Tibial nerve (tissue), 4 donors: Measurements from ENCODE around the gene IL1A. TPM values are rescaled to one million over a fixed set of nuclear protein-coding genes. Genes with fewer than 3 reads are reported as not detected.

Source experiments
- DNase-seq, 2 donors: peaks; one replicate each; pipeline ENCODE4 v3.0.0-alpha.2; 2019; ENCODE audit warnings: low spot score in 2 of 2
- H3K27ac ChIP-seq, 4 donors: fragments of 200-600 bp; sonication (generic) in 3 of 4; one replicate each; pipeline ENCODE4 v1.5.1; 2017 to 2019; ENCODE audit warnings: mild to moderate bottlenecking in 1 of 4
- H3K27me3 ChIP-seq, 2 donors: fragments of 200-600 bp; sonication (generic) in 1 of 2; one replicate each; pipeline versions ENCODE4 v1.5.1 to v1.6.0; 2017 to 2019
- H3K36me3 ChIP-seq, 3 donors: fragments of 200-600 bp; sonication (generic); one replicate each; pipeline ENCODE4 v1.5.1; 2018 to 2019
- H3K4me1 ChIP-seq, 4 donors: fragments of 200-600 bp; sonication (generic) in 3 of 4; one replicate each; pipeline ENCODE4 v1.5.1; 2017 to 2019
- H3K4me3 ChIP-seq, 4 donors: fragments of 200-600 bp; sonication (generic) in 3 of 4; one replicate each; pipeline ENCODE4 v1.5.1; 2017 to 2019; ENCODE audit warnings: mild to moderate bottlenecking in 1 of 4, moderate library complexity in 1 of 4
- H3K9me3 ChIP-seq, 4 donors: fragments of 200-600 bp; sonication (generic) in 3 of 4; one replicate each; pipeline ENCODE4 v1.5.1; 2017 to 2019
- CTCF ChIP-seq, 5 experiments: fragments of 200-600 bp in 3 of 5; fragments of 450-650 bp in 2 of 5; sonication (generic) in 3 of 5; IDR thresholded peaks; one replicate each; pipeline ENCODE4 v1.5.1; 2016 to 2019; ENCODE audit warnings: antibody characterized with exemption in 5 of 5, mild to moderate bottlenecking in 3 of 5, moderate library complexity in 2 of 5
- EP300 ChIP-seq, 2 donors: sonication (generic); formaldehyde crosslinking; IDR thresholded peaks; one replicate each; pipeline ENCODE4 v1.6.1; 2017; ENCODE audit warnings: antibody characterized with exemption in 2 of 2, mild to moderate bottlenecking in 1 of 2
- POLR2A ChIP-seq, 2 donors: fragments of 450-650 bp; IDR thresholded peaks; one replicate each; pipeline ENCODE4 v1.6.1; 2017; ENCODE audit warnings: antibody characterized with exemption in 2 of 2, mild to moderate bottlenecking in 2 of 2, moderate library complexity in 2 of 2
- WGBS, 2 donors: methylation state at CpG; one replicate each; pipeline ENCODE4 v1.1.5; 2018; 5-methylcytosine and 5-hydroxymethylcytosine counted together
- total RNA-seq, 4 donors: library from RNA; depleted of rRNA; stranded (reverse); fragments of >200 nt; gene quantifications; one replicate each; pipeline ENCODE4 v1.1.0, GENCODE V29; 2016

The IL1A gene
- total RNA-seq, 4 donors from 2014 or later: 1.1 TPM; not detected in 3

GRCh38 chr2:112828251-112828691, 44.0 kb upstream of the IL1A start:
- no peaks in the 10 kb centered on the region for H3K4me1 ChIP-seq
- H3K36me3 ChIP-seq: no peaks in the 10 kb centered on the region
- H3K27me3 ChIP-seq: no peaks in the 10 kb centered on the region
- no peak overlapping the region for H3K27ac ChIP-seq
- 91 to 92% methylated on average over 3 of the region's 3 CpGs for WGBS, 2 donors
- H3K4me3 ChIP-seq: no peak overlapping the region
- H3K9me3 ChIP-seq: no peaks in the 10 kb centered on the region
- TF ChIP-seq EP300 (IDR thresholded peaks at IDR 0.05): no peak
- TF ChIP-seq CTCF (IDR thresholded peaks at IDR 0.05): no peak
- no peak for TF ChIP-seq POLR2A (IDR thresholded peaks at IDR 0.05)
- no peak for DNase-seq

- Histone ChIP-seq H3K4me1 (no peaks in the 10 kb centered on the region), H3K36me3 (no peaks in the 10 kb centered on the region), H3K27ac (no peak overlapping the region), H3K4me3 (no peak overlapping the region), H3K9me3 (no peaks in the 10 kb centered on the region), H3K27me3 (no peaks in the 10 kb centered on the region)
- WGBS, 2 donors: 81 to 83% methylated on average over 6 of the region's 6 CpGs
- TF ChIP-seq POLR2A (IDR thresholded peaks at IDR 0.05): no peak
- no peak for TF ChIP-seq EP300 (IDR thresholded peaks at IDR 0.05)
- TF ChIP-seq CTCF (IDR thresholded peaks at IDR 0.05): no peak
- no peak for DNase-seq
Observed at GRCh38 chr2:112827604-112828185, 43.4 kb upstream of the IL1A start.

GRCh38 chr2:112827009-112827408, 42.7 kb upstream of the IL1A start:
- Histone ChIP-seq H3K27ac (no peak overlapping the region), H3K4me3 (no peak overlapping the region)

GRCh38 chr2:112825706-112826105, 41.4 kb upstream of the IL1A start:
- Histone ChIP-seq H3K4me3 (no peak overlapping the region), H3K36me3 (no peaks in the 10 kb centered on the region), H3K9me3 (peaks cover 0 to 4% (median 0%) of the 10 kb centered on the region in 4 donors), H3K27ac (no peak overlapping the region), H3K27me3 (no peaks in the 10 kb centered on the region), H3K4me1 (no peaks in the 10 kb centered on the region)
- no peak for TF ChIP-seq POLR2A (IDR thresholded peaks at IDR 0.05)
- TF ChIP-seq EP300 (IDR thresholded peaks at IDR 0.05): no peak
- TF ChIP-seq CTCF (IDR thresholded peaks at IDR 0.05): no peak
- WGBS, 2 donors: 89 to 97% methylated on average over 2 of the region's 2 CpGs
- DNase-seq: no peak

More at GRCh38 chr2:112827009-112827408, 42.7 kb upstream of the IL1A start:
- DNase-seq: no peak
- Histone ChIP-seq H3K27me3 (no peaks in the 10 kb centered on the region), H3K4me1 (no peaks in the 10 kb centered on the region), H3K9me3 (peaks cover 0 to 4% (median 0%) of the 10 kb centered on the region in 4 donors), H3K36me3 (no peaks in the 10 kb centered on the region)
- WGBS, 2 donors: 76 to 84% methylated on average over 3 of the region's 3 CpGs
- TF ChIP-seq CTCF (IDR thresholded peaks at IDR 0.05) (no peak), EP300 (IDR thresholded peaks at IDR 0.05) (no peak), POLR2A (IDR thresholded peaks at IDR 0.05) (no peak)

- Histone ChIP-seq H3K27ac (no peak overlapping the region), H3K4me1 (no peaks in the 10 kb centered on the region), H3K36me3 (no peaks in the 10 kb centered on the region), H3K4me3 (no peak overlapping the region), H3K9me3 (peaks cover 0 to 4% (median 0%) of the 10 kb centered on the region in 4 donors), H3K27me3 (no peaks in the 10 kb centered on the region)
- no peak for TF ChIP-seq POLR2A (IDR thresholded peaks at IDR 0.05)
- no peak for TF ChIP-seq EP300 (IDR thresholded peaks at IDR 0.05)
- TF ChIP-seq CTCF (IDR thresholded peaks at IDR 0.05): no peak
- DNase-seq: no peak
Observed at GRCh38 chr2:112824694-112825085, 40.4 kb upstream of the IL1A start.
